ENCODE data around the gene BMAL1.
A peak's percentile ranks its signal among the peaks of the same experiment; 100 is the strongest.

Gene BMAL1

GRCh38 chr11:13262096-13262495, 15.5 kb upstream of the BMAL1 start:
- no peak for DNase-seq

GRCh38 chr11:13268791-13269190, 8.8 kb upstream of the BMAL1 start:
- no peak for DNase-seq

DNA sequence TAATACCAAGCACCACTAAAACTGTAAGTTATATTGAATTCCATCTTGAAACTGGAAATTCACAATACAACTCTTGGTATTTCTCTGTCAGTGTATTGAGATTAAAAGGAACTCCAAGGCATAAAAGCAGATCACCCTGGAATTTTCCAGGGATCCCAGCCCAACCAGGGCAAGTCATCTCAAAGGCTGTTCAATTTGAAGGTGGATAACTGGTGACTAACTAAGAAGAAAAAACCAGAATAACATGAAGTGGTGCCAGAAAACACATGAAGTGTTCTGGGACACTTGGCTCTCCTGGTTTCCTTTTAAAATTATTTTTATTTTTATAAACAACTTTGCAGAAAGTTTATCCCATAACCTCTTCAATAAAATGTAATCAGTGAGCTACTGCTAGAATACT, 7.8 kb upstream of the BMAL1 start:
- no peak for DNase-seq

DNA sequence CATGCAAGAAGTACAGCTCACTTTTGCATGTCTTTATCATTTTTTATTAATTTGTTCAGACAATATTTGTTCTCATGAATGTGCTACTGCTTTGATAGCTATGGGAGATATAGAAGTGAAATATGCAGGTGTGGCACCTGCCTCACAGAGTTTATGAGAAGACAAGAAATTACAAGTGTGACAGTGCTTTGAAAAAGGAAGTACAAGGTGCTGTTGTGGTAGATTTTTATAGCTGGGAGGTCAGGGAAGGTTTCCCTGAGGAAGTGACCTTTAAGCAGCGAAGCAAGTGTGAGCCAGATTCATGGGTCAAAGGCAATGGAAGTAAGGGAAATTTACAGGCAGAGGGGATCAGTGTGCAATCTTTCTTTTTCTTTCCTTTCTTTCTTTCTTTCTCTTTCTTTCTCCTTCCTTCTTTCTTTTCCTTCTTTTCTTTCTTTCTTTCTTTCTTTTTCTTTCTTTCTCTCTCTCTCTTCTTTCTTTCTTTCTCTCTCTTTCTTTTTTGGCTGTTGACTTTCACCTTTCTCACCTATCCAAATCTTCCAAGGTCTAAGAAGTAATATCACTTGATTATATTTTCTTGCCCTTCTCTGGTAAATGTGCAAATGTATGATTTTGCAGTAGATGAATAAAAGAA, 6.4 kb upstream of the BMAL1 start:
- DNase-seq: no peak

- no peak for DNase-seq
These were observed 1.1 kb upstream of the BMAL1 start for GRCh38 chr11:13276454-13276831.

DNA sequence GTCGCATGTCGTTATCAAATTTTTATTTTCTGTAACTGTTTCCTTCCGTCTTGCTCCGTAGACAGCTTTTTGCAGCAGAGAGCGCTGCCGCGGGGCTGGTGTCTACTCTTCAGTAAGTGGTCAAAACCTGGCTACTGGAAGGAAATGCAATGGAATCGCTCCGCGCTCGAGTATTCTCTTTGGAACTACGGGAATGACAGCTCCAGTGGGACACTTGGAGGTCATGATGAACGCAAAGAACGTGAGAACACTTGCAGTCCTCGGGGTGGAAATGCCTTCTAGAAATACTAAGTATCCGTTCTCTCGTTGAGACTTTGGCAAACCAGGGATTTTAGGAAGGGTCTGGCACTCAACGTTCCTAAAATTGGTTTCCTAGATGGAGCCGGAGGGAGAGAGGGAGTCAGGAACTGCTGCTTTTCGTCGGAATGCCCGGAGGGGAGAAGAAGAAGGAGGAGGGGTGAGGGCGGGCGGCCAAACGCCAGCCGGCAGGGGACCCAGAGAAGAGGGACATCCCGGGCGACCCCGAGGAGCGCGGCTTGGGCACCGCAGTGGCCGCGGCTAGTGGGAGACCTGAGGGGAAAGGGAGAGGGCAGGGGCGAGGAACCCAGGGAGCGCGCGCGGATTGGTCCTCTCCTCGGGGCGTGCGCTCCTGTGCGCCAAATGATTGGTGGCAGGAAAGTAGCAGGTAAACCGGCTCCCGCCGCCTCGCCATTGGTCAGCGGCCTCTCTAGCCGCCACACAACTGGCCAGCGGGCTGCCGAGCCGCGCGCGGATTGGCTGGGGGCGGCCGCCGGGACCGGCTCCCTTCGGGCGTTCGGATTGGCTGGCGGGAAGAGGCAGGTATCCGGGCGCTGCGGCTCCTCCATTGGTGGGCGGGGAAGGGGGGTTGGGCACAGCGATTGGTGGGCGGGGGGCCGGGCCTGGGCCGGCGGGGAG, 490 bp upstream of the BMAL1 start:
- peak; percentile 98 for DNase-seq

DNA sequence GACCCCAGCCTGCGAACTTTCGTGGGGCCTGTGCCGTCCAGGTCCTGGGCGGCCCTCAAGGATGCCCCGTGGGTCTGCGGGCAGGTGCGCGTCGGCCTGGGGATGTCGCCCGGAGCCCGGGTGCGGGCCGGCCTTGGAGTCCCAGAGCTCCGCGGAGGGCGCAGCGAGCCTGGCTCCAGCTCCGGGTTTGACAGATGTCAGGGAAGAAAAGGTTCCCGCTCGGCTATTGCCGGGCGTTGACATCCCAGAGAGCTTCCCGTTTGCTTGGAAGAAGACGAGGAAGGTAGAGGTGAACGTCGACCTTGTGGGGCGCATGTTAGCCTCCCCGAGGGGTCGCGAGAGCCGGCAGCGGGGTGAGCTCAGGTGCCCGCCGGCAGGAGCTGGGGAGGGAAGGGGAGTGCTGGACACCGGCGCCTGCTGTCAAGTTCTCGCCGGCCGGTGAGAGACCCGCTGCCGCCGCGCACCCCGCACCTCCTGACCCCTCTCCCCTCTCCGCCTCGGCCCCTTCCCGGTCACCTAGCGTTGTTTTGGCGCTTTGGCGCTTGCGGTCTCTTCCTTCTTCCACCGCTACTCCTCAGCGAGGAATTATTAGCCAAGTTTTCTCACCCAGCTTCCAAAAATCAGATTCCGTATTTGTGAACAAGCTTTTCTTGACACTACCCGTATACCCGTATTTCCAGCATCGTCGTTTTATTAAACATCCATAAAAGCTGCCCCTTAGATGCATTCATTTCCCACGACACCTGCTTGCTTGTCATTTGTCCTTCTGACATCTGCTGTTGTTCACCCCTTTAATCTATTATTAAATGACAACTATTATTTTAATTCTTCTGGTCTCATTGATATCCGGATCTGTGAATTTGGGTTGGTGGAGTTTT, 1.3 kb downstream of the BMAL1 start:
- DNase-seq: no peak

DNA sequence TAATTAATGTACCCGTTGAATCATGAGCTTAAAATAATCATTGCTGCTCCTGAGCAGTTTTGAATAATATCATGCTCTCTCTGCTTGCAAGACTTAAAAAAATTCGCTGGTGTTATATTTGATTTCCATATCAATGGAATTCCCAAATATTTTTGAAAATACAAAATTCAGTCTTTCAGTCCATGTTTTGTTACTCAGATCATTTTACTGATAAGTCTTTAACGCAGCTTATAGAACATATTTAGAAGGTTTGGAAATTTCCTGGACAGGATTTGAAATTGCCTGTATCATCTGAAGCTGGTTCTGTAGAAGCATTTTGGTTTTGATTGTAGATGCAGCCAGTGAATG, 1.9 kb downstream of the BMAL1 start:
- DNase-seq: no peak

GRCh38 chr11:13280092-13280722, 2.6 kb downstream of the BMAL1 start:
- peak; percentile 19 for DNase-seq

DNA sequence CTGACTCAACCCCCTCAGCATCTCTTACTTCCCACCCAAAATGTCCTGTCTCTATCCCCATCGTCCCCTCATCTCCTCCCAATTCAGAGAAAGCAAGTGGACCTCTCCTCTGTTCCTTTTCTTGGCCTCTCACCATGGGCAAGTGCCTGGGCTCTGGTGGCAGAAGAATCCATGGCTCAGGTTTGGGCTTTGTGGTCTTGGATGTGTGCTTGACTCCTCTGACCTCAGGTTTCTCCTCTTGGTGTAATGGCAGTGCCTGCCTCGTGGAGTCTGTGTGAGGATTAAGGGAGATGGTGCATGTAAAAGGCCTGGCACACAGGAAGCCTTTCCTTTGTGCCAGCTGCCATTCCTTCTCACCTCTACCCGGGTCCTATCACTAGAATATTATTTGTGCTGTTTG, 3.2 kb downstream of the BMAL1 start:
- no peak for DNase-seq

DNA sequence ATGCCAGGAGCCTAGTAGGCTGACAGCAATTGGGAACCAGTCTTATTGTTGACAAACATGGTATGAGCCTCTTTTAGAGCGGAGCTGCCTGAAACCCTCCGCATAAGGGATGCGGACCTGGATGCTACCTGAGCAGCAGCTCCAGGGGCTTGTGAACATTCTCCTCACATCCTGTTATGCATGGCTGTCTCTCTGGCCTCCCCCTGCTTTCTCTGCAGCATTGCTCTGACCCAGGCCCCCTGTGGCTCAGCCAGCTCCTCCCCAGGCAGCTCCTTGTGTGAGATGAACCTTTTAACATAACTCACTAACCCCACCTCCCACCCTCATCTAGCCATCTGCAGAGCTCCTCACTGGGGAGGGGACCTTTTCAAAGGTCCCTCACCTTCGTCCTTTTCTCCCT, 6.0 kb downstream of the BMAL1 start:
- DNase-seq: no peak

DNA sequence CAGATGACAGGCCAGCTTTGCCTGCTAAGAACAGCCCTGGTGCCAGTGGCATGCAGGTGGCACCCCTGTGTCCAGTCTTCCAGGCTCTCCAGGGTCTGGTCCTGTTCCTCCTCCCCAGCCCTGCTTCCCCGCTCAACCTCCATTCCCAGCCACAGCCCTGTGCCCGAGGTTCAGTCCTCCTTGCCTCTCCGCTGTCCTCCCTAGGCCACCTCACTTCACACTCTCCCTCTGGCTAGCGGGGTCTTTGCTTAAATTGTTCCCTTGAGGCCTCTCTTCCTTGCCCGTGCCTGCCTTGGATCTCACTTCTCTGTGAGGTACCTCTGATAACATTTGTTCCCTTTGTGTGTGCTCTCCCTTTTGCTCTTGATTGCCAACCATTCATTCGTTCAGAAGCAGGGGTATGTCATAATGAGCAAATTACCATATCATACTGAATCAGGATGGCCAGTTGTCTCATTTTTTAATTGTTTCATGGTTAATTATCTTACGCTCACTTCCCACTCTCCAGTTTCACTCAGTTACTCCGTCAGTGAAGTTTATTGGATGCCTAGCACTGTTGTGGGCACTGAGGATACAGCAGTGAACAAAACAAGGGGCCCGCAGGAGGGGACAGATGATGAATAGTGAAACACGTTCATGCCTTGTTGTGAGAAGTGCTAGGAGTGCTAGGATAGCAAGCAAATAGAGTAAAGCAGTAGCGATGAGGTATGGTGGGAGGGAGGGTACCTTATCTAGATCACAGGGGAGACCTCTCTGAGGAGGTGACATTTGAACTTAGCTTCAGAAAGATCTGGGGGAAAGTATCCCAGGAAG, 7.4 kb downstream of the BMAL1 start:
- DNase-seq: no peak

GRCh38 chr11:13286279-13286821, 8.8 kb downstream of the BMAL1 start:
- DNase-seq: no peak

DNA sequence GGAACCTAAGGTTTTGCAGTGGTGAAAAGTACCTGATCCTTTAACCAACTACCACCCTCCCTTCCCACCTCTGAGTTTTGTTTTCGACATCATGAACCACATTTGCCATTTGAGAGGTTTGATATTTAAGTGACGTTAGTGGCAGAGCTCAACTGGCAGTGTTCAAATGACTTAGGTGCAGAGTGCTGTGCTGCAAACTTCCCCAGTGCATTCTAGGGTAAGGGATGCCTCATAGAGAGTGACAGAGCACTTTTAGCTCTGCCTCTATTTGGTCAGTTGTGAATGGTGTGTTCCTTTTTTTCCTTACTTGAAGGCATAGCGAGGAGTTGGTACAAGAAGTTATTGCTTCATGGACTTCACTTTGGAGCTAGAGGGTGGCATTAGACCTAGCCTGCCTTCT, 9.4 kb downstream of the BMAL1 start:
- DNase-seq: no peak

DNA sequence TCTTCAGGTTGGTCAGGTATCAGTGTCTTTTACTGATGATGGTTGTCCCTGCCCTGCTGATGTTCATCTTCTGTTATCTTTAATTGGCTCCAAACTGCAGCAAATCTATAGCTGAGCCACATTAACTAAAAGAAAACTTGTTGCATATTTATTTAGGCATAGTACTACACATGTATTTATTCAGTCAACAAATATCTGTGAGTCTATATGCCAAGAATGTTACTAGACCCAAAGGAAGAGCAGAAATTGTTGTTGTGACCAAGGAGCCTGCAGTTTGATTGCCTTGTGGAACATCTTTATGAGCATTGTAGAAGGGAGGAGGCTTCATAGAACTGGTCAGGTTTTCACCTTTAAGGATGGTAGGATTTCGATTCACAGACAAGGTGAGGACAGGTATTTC, 10.1 kb downstream of the BMAL1 start:
- no peak for DNase-seq

- no peak for DNase-seq
These were observed 10.9 kb downstream of the BMAL1 start for GRCh38 chr11:13288375-13289029.

DNA sequence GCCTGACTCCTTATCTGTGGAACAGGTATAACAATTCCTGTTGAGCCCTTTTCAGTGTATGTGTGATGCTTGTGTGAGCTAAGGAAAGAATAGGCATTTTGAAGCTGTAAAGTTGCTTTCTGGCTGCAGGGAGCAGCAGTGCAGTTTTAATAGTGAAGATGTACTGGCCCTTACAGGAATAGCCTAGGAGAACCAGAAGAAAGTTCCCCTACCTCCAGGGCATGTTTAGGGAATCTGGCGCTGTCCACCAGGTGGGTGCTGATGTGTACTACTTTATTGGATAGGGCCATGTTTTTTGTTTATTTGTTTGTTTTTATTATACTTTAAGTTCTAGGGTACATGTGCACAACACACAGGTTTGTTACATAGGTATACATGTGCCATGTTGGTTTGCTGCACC, 11.5 kb downstream of the BMAL1 start:
- DNase-seq: no peak

- no peak for DNase-seq
These were observed 12.8 kb downstream of the BMAL1 start for GRCh38 chr11:13290221-13290980.

DNA sequence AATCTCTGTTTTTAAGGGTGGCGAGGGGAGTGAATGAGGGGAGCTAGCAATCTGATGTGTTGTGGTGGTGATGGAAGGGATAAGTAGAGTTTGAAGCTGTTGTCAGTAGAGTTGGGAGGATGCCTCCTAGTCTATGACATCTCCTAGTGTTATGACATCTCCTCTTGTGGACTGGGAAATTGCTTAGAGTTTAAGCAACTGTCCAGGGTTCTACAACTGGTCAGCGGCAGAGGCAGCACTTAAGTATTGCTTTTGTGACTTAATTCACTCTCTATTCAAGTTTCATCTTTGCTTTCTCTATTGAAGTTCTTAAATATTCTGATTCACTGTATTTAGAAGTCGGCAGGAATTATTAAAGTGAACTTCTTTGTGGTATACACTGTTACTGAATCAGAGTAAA, 13.8 kb downstream of the BMAL1 start:
- DNase-seq: no peak

DNA sequence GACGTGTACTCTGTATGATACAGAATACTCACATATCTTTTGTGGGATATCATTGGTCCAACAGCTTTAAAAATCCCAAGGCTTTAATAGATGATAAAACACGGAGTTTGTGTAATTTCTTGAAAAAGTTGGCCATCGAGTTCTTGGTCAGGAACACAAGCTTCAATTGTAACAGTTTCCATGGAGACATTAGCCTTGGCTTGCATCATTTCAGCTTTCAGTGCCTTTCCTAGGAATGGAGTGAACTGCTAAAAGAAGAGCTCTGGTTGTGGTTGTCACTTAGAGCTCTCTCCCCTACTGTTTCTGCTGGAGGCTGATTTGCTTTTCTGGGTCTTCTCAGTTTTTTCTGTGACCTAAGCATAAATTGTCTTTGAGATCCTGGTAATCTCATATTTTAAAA, 14.2 kb downstream of the BMAL1 start:
- DNase-seq: no peak

DNA sequence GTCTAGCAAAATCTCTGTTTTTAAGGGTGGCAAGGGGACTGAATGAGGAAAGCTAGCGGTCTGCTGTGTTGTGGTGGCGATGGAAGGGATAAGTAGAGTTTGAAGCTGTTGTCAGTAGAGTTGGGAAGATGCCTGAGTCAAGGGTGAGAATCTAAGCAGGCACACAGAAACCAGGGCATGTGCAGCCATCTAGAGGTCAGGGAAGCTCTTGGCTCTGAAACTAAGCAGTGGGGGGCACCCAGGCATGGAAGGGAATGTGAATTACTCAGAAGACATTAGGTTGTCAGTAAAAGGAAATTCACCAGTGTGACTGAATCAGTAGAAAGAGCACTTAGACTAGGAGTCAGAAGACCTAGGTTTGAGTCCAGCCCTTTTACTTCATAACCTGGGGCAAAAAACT, 15.4 kb downstream of the BMAL1 start:
- no peak for DNase-seq

Data from CD4-positive, alpha-beta T cell treated with Interleukin-12 subunit alpha and Interleukin-12 subunit beta, for 1 hour (primary cell).